K562 (cell line): ENCODE results near the gene EFNA1. TPM values are rescaled to one million over a fixed set of nuclear protein-coding genes. Genes with fewer than 3 reads are reported as not detected.

Experiments
- HNRNPK ChIP-seq: fragments of 200-400 bp; formaldehyde crosslinking; IDR thresholded peaks from one replicate; pipeline ENCODE4 v1.6.1; 2018; ENCODE audit warnings: mild to moderate bottlenecking, low read depth, low read length; ENCODE audit not compliant: poor library complexity, severe bottlenecking
- NRF1 ChIP-seq, 2 experiments: fragments of 450-650 bp; IDR thresholded peaks in 1 of 2; conservative IDR thresholded peaks in 1 of 2; 2 replicates each; pipeline ENCODE4 v1.6.1; 2014; ENCODE audit warnings: mild to moderate bottlenecking in 2 of 2
- PML ChIP-seq: IDR thresholded peaks from 2 replicates; pipeline ENCODE4 v1.6.1; 2012; ENCODE audit warnings: low read length, inconsistent platforms
- TBL1XR1 ChIP-seq, 2 experiments: IDR thresholded peaks; 2 replicates each; pipeline ENCODE4 v1.6.1; 2012; ENCODE audit warnings: improper control_type of control experiment in 2 of 2, low read length in 2 of 2, mild to moderate bottlenecking in 1 of 2
- TRIM28 ChIP-seq: fragments of 450-650 bp; IDR thresholded peaks from 2 replicates; pipeline ENCODE4 v1.6.1; 2017
- U2AF2 ChIP-seq: fragments of 200-400 bp; formaldehyde crosslinking; optimal IDR thresholded peaks from 2 replicates; pipeline ENCODE3; 2017; ENCODE audit warnings: low read depth, mild to moderate bottlenecking, low read length
- ZBTB1 ChIP-seq: sonication (generic); formaldehyde crosslinking; IDR thresholded peaks from 2 replicates; pipeline ENCODE4 v1.8.1; 2023; ENCODE audit warnings: missing genetic modification reagents, low read depth, mild to moderate bottlenecking, borderline replicate concordance
- ZNF140 ChIP-seq: fragments of 250-450 bp; sonication (Bioruptor Pico); IDR thresholded peaks from 2 replicates; pipeline ENCODE4 v1.8.0; 2021; ENCODE audit warnings: moderate library complexity, mild to moderate bottlenecking, inconsistent platforms
- polyA plus RNA-seq, 8 experiments: library from polyadenylated mRNA; depleted of rRNA in 4 of 8; stranded (reverse) in 5 of 8; unstranded in 3 of 8; fragments of >200 nt; fragmentation: Nextera tagmentation in 2 of 8; fragmentation: Illumina TruSeq in 1 of 8; extraction: Ambion mirVana in 2 of 8; extraction: Trizol in 1 of 8; gene quantifications; 2 replicates each; pipeline versions ENCODE4 v1.2.1 to v1.2.3, GENCODE V29; 2011 to 2014; ENCODE audit warnings: inconsistent platforms in 1 of 8, missing spikeins in 1 of 8
- total RNA-seq, 7 experiments: library from RNA; depleted of rRNA in 6 of 7; stranded (reverse); fragments of >200 nt in 6 of 7; fragmentation: Illumina TruSeq in 2 of 7; extraction: Trizol in 2 of 7; gene quantifications; 2 replicates each; pipeline versions ENCODE4 v1.2.1 to v1.2.3, GENCODE V29; 2011 to 2021; ENCODE audit warnings: low replicate concordance in 1 of 7
- TF ChIP-seq, protein P1 (sequence below): fragments of 250-450 bp; sonication (Bioruptor Pico); IDR thresholded peaks from 2 replicates; pipeline ENCODE4 v1.4.0; 2020
- TF ChIP-seq, protein P2 (sequence below): fragments of 250-450 bp; sonication (Bioruptor Pico); IDR thresholded peaks from 2 replicates; pipeline ENCODE4 v1.5.0; 2022; ENCODE audit warnings: mild to moderate bottlenecking
- TF ChIP-seq, protein P3 (sequence below): sonication (generic); formaldehyde crosslinking; IDR thresholded peaks from 2 replicates; pipeline ENCODE4 v1.8.0; 2022; ENCODE audit warnings: mild to moderate bottlenecking, missing genetic modification reagents
- TF ChIP-seq, protein P4 (sequence below): fragments of 250-450 bp; sonication (Bioruptor Pico); IDR thresholded peaks from 2 replicates; pipeline ENCODE4 v1.9.0; 2021; ENCODE audit warnings: mild to moderate bottlenecking, inconsistent platforms
- TF ChIP-seq, protein P5 (sequence below): IDR thresholded peaks from 2 replicates; pipeline ENCODE4 v1.6.1; 2011; ENCODE audit not compliant: insufficient read length; ENCODE audit errors: extremely low read depth

The EFNA1 gene
- total and polyA plus RNA-seq, 9 of the 15 experiments (the other 6 are each of a cell fraction or from before 2014, with no cell fraction given), result 2.1 to 9.3 (median 3.0) TPM

DNA sequence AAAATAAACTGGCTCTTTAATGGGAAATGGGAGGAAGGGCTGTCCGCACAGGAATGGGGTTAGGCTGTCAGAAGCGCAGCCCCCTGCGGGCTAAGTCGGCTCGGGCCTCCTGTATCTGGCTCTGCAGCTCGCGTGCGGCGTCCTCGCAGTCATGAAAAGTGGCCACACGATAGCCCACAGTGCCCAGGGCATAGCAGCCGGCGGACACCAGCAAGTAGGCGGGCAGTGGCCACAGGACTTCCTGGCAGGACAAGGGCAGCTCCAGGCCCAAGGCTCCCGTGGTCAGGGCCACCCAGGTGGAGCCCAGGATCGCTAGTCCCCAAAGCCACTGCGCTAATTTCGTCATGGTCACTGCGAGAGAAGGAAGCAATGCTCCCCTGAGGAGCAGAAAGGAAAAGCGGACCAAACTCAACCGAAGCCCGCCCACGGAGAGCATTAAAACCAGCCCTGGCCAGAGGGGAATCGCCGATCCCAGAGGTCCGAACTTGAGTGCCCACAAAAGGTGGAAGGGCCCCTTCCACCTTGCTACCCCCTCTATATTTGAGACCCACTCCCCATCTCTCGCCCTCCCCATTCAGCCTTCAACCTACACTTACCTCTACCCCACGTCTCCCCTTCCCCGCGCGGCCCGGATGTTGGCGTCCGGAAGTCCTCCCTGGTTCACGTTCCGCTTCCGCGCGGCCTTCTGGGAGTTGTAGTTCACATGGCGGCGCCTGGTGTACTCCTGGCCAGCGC is 12.4 kb downstream of the EFNA1 start, which contains the start of gene DPM3 (continued):
- TF ChIP-seq, protein P1, sequence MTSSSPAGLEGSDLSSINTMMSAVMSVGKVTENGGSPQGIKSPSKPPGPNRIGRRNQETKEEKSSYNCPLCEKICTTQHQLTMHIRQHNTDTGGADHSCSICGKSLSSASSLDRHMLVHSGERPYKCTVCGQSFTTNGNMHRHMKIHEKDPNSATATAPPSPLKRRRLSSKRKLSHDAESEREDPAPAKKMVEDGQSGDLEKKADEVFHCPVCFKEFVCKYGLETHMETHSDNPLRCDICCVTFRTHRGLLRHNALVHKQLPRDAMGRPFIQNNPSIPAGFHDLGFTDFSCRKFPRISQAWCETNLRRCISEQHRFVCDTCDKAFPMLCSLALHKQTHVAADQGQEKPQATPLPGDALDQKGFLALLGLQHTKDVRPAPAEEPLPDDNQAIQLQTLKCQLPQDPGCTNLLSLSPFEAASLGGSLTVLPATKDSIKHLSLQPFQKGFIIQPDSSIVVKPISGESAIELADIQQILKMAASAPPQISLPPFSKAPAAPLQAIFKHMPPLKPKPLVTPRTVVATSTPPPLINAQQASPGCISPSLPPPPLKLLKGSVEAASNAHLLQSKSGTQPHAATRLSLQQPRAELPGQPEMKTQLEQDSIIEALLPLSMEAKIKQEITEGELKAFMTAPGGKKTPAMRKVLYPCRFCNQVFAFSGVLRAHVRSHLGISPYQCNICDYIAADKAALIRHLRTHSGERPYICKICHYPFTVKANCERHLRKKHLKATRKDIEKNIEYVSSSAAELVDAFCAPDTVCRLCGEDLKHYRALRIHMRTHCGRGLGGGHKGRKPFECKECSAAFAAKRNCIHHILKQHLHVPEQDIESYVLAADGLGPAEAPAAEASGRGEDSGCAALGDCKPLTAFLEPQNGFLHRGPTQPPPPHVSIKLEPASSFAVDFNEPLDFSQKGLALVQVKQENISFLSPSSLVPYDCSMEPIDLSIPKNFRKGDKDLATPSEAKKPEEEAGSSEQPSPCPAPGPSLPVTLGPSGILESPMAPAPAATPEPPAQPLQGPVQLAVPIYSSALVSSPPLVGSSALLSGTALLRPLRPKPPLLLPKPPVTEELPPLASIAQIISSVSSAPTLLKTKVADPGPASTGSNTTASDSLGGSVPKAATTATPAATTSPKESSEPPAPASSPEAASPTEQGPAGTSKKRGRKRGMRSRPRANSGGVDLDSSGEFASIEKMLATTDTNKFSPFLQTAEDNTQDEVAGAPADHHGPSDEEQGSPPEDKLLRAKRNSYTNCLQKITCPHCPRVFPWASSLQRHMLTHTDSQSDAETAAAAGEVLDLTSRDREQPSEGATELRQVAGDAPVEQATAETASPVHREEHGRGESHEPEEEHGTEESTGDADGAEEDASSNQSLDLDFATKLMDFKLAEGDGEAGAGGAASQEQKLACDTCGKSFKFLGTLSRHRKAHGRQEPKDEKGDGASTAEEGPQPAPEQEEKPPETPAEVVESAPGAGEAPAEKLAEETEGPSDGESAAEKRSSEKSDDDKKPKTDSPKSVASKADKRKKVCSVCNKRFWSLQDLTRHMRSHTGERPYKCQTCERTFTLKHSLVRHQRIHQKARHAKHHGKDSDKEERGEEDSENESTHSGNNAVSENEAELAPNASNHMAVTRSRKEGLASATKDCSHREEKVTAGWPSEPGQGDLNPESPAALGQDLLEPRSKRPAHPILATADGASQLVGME (CRISPR knock-in tag), result no peak
- peak; percentile 14 to 24; a peak in 1 of 4 replicates for TF ChIP-seq NRF1 (conservative IDR thresholded peaks at IDR 0.05 in 1 of 2, IDR thresholded peaks at IDR 0.05 in 1 of 2)
- no peak for TF ChIP-seq TBL1XR1 (IDR thresholded peaks at IDR 0.05; ENCODE audit: low read length in 2 of 2)
- TF ChIP-seq HNRNPK, result no peak
- TF ChIP-seq, protein P2, sequence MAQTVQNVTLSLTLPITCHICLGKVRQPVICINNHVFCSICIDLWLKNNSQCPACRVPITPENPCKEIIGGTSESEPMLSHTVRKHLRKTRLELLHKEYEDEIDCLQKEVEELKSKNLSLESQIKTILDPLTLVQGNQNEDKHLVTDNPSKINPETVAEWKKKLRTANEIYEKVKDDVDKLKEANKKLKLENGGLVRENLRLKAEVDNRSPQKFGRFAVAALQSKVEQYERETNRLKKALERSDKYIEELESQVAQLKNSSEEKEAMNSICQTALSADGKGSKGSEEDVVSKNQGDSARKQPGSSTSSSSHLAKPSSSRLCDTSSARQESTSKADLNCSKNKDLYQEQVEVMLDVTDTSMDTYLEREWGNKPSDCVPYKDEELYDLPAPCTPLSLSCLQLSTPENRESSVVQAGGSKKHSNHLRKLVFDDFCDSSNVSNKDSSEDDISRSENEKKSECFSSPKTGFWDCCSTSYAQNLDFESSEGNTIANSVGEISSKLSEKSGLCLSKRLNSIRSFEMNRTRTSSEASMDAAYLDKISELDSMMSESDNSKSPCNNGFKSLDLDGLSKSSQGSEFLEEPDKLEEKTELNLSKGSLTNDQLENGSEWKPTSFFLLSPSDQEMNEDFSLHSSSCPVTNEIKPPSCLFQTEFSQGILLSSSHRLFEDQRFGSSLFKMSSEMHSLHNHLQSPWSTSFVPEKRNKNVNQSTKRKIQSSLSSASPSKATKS (CRISPR knock-in tag), result no peak
- TF ChIP-seq ZNF140, result no peak
- TF ChIP-seq, protein P3, sequence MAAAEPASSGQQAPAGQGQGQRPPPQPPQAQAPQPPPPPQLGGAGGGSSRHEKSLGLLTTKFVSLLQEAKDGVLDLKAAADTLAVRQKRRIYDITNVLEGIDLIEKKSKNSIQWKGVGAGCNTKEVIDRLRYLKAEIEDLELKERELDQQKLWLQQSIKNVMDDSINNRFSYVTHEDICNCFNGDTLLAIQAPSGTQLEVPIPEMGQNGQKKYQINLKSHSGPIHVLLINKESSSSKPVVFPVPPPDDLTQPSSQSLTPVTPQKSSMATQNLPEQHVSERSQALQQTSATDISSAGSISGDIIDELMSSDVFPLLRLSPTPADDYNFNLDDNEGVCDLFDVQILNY (CRISPR knock-in tag), result no peak
- TF ChIP-seq, protein P4, sequence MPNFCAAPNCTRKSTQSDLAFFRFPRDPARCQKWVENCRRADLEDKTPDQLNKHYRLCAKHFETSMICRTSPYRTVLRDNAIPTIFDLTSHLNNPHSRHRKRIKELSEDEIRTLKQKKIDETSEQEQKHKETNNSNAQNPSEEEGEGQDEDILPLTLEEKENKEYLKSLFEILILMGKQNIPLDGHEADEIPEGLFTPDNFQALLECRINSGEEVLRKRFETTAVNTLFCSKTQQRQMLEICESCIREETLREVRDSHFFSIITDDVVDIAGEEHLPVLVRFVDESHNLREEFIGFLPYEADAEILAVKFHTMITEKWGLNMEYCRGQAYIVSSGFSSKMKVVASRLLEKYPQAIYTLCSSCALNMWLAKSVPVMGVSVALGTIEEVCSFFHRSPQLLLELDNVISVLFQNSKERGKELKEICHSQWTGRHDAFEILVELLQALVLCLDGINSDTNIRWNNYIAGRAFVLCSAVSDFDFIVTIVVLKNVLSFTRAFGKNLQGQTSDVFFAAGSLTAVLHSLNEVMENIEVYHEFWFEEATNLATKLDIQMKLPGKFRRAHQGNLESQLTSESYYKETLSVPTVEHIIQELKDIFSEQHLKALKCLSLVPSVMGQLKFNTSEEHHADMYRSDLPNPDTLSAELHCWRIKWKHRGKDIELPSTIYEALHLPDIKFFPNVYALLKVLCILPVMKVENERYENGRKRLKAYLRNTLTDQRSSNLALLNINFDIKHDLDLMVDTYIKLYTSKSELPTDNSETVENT (CRISPR knock-in tag), result peak; percentile 49; the same call in 1 of the 2 replicates
- 0 out of 2 replicates have a peak, but pooled peaks have one; percentile 28 for TF ChIP-seq PML
- TF ChIP-seq U2AF2, result no peak
- peak; percentile 59; the same call in 1 of the 2 replicates for TF ChIP-seq ZBTB1 (CRISPR knock-in tag)
- TF ChIP-seq, protein P5, sequence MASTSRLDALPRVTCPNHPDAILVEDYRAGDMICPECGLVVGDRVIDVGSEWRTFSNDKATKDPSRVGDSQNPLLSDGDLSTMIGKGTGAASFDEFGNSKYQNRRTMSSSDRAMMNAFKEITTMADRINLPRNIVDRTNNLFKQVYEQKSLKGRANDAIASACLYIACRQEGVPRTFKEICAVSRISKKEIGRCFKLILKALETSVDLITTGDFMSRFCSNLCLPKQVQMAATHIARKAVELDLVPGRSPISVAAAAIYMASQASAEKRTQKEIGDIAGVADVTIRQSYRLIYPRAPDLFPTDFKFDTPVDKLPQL, result no peak
- TF ChIP-seq TRIM28, result no peak
